HG02588 (cell line): Measurements from ENCODE around the gene GRAP2.

Source experiments
- ATAC-seq: cut with Tn5 transposase; IDR thresholded peaks from one replicate; pipeline ENCODE4 v1.9.1; 2021; ENCODE audit warnings: mild to moderate bottlenecking, moderate library complexity; ENCODE audit not compliant: unreplicated experiment

GRAP2 gene

GRCh38 chr22:39960791-39961746, 60.2 kb downstream of the GRAP2 start:
- peak; percentile 77 for ATAC-seq

GRCh38 chr22:39962071-39962470, 61.2 kb downstream of the GRAP2 start:
- ATAC-seq, result no peak

- no peak for ATAC-seq
Measured at GRCh38 chr22:39965748-39966147, 64.9 kb downstream of the GRAP2 start.

DNA sequence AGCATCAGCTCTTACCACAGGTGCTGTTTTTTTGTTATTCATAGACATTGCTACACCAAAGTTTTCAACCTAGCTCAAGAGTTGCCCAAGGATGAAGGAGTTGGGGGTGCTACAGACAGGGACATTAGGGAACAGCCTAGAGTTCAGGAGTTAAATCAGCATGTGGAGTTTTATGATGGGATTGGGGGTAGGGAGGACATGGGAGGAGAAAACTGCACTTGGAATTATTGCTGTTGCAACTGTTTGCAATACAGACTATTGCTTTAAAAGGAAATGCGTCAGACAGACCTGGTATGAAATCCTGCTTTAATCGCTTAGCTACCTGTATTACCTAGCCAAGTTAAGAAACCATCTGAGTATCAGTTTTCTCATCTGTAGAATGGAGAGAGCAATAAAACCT, 65.6 kb downstream of the GRAP2 start:
- no peak for ATAC-seq

- no peak for ATAC-seq
Measured at GRCh38 chr22:39967103-39967829, 66.4 kb downstream of the GRAP2 start.

DNA sequence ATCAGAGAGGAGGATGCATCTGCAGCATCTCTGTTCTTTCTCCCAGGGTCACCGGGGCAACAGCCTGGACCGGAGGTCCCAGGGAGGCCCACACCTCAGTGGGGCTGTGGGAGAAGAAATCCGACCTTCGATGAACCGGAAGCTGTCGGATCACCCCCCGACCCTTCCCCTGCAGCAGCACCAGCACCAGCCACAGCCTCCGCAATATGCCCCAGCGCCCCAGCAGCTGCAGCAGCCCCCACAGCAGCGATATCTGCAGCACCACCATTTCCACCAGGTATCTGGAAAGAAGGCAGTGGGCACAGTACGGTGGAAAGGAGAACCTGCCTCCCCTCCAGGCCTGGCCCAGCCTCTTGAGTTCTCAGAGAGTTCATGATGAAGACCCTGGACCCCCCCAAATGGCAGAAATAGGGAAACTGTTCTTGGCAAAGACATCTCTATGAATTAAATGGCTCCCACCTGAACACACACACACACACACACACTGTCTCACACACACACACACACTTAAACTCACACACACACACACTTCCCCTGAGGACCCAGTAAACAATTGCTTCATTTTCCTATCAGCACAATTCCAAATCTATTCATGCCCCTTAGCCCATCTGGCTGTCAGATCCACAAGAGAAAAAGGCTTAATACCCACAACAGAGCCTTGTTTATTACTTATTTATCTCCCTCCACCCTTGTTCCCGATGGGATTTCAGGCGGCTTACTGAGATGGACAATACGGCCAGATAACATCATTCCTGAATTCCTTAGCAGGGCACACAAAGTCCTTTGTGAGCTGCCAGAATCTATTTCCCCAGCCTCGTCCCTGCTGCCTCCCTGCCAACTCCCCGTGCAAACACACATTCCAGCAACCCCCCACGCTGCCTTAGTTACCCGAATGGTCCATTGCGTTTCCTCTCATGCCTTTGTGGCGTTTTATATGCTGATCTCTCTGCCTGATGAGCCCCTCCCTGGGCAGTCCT, 67.4 kb downstream of the GRAP2 start:
- ATAC-seq, result no peak

DNA sequence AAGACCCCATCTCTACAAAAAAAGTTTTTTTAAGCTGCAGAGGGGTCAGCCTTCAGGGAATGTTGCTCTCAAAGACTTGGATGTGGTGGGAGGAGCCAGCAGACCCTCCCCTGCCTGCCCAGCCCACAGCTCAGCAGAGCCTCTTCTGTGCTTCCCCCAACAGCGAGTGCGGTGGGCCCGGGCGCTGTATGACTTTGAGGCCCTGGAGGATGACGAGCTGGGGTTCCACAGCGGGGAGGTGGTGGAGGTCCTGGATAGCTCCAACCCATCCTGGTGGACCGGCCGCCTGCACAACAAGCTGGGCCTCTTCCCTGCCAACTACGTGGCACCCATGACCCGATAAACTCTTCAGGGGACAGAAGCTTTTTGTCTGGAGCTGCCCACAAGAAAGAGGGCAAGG, 69.9 kb downstream of the GRAP2 start:
- ATAC-seq, result no peak

- no peak for ATAC-seq
Measured at GRCh38 chr22:39972641-39973040, 71.8 kb downstream of the GRAP2 start.

DNA sequence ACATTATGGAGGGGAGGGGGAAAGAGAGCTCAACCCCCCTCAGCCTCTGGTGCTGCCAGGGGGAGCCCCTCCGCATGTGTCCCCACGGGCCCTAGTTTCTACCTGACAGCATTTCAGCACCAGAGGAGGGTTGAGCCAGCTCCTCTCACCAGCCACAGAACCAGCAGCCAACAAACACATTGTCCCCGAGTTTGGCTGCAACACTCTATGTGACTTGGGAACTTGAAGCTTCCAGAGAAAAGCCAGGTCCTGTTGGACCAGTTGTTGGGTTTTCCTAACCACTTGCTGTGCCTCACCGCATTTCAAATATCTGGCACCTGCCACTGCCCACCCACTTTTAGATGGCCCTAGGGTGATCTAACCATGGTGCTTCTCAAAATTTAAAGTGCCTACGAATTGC, 72.8 kb downstream of the GRAP2 start:
- ATAC-seq, result no peak

- no peak for ATAC-seq
Measured at GRCh38 chr22:39974065-39974464, 73.2 kb downstream of the GRAP2 start.

GRCh38 chr22:39979048-39979447, 78.2 kb downstream of the GRAP2 start:
- ATAC-seq, result no peak

GRCh38 chr22:39979458-39979857, 78.6 kb downstream of the GRAP2 start:
- ATAC-seq, result no peak

GRCh38 chr22:39980596-39980995, 79.7 kb downstream of the GRAP2 start:
- ATAC-seq, result no peak

DNA sequence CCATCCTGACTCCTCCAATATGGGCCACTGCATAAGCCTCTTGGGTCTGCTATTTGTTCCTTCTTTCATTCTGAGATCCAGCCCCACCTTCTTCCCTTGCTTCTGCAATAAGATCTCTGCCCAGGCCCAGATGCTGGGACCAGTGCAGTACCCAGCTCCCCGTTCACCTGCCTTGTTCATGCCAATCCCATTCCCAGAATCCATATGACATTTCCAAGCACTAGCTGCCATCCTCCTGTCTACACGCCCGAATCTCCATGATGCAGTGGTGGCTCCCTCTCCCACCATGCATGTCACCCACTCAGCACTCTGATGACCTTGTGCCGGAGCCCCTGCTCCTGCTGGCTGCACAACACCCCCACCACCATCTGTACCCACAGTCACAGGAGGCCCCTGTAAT, 82.5 kb downstream of the GRAP2 start:
- no peak for ATAC-seq

- ATAC-seq, result no peak
Measured at GRCh38 chr22:39984006-39984405, 83.1 kb downstream of the GRAP2 start.

DNA sequence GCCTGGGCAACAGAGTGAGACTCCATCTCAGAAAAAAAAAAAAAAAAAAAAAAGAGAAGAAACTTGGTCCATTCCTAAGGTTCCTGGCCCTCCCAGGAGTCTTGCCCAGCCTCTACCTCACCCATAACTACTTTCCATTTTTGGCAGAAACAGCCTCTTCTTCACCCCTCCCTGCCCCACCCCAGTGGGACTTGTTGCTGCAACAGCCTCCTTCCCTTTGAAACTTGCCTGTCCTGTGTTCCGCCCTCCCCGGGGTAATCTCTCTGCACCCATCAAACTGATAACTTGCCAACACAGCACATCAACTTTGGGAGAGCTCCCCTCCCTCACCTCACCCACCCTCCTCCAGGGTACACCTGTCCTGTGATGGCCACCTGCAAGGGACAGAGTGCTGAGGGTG, 83.9 kb downstream of the GRAP2 start:
- no peak for ATAC-seq

DNA sequence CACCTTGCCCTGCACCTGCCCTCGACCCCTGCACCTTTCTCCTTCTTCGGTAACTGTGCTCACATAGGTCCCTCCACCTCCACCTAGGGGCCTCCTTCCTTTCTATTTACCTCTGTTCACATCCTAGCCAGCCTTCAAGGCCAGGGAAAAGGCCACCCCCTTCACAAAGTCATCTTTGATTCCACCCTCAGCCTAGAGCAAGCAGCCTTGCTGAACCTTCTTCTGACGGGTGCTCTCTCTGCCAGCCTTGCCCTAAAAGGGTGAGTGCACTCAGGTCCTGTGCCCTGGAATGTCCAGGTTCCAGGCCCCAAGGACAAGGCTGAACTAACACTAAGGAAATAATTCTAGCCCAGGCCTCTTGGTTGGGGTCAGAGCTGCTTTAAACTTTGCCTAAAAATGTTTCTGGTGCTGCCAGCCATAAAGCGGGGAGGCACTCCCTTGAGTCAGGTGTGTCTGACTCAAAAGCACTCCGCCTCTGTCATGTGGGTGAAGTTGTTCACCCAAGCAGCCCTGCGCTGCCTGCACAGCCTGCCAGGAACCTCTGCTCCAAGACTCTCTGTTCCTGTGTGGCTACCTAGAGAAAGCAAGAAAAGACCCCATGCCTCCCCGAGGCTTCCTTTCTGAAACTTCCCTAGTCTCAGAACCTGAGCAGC, 84.6 kb downstream of the GRAP2 start:
- ATAC-seq, result no peak

DNA sequence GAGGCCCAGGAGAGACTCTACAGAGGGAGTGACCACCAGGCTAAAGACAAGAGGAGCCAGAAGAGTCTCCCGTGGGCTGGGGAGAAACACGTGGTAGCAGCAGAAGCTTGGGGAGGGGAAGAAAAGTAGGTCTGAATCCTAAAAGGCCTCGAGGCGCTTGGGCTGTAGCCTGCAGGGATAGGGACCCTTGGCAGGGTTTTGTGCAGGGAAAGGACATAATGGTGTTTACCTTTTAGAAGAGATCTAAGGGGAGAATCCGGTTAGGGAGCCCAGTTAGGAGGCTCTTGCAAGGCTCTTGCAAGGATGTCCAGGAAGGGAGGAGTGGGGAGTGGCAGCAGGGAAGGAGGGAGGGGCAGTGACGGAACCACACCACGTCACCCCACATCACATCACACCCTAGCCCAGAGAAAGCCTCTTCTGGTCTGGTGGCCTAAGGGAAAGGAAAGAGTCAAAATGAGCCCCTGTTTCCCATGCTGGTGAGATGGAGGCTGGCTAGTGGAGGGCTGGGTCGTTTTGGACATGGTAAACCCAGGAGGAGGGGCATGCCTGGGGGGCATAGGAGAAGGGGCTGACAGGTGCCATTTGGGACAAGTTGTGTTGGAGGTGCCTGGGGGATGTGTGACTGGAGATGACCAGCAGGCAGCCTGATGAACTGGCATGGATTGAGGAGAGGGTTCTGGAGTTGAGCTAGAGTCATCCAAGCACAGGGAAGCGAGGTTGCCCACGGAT, 87.7 kb downstream of the GRAP2 start:
- no peak for ATAC-seq

- ATAC-seq, result no peak
Measured at GRCh38 chr22:39989633-39990032, 88.7 kb downstream of the GRAP2 start.

DNA sequence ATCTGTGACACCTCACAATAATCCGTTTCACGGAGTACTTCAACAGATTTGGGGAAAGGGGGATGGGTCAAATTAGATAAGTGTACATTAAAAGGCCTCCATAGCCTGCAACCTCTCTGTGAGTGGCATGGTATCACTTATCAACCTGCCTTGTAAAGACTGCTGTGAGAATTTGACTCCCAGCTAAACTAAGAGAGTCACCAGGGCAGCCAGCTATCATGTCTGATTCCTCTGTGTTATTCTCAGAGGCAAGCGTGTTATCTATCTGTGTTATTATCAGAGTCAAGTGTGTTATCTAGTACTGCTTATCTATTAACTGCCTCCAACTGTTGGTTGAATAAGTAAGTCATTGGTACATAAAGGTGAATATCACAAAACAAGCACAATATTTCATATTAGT, 89.8 kb downstream of the GRAP2 start:
- no peak for ATAC-seq
